ENCODE measurements around the gene LSAMP. TPM values are rescaled to one million over a fixed set of nuclear protein-coding genes. Genes with fewer than 3 reads are reported as not detected.

The LSAMP gene
- total RNA-seq, 1 experiment from 2014 or later = not detected

GRCh38 chr3:116388867-116389385 is 56.4 kb downstream of the LSAMP start:
- no peaks in the 10 kb centered on the region for H3K4me1 Mint-ChIP-seq (ENCODE audit: low read depth, unreplicated experiment)
- no peaks in the 10 kb centered on the region for H3K36me3 Mint-ChIP-seq (ENCODE audit: insufficient read depth, unreplicated experiment)
- Histone ChIP-seq H3K36me3 (ENCODE audit: control insufficient read depth, insufficient read depth, low read length) (no peaks in the 10 kb centered on the region), H3K4me1 (no peaks in the 10 kb centered on the region), H3K27me3 (replicated peaks; ENCODE audit: control insufficient read depth, insufficient read depth, low read length) (no peaks in the 10 kb centered on the region), H3K4me3 (ENCODE audit: low read depth, low read length) (no peak overlapping the region), H3K9me3 (no peaks in the 10 kb centered on the region)
- no peaks in the 10 kb centered on the region for H3K9me3 Mint-ChIP-seq (ENCODE audit: unreplicated experiment)
- no peak for DNase-seq
- no peaks in the 10 kb centered on the region for H3K27me3 Mint-ChIP-seq (ENCODE audit: insufficient read depth, unreplicated experiment)
- ChIA-PET POLR2A (no interaction called here), CTCF (no interaction called here)
- intact Hi-C loops (cut with micrococcal nuclease; ENCODE audit: unreplicated experiment) = no loop called here
- no TSS peak for BruUV-seq (replicated peaks)
- H3K4me3 Mint-ChIP-seq (ENCODE audit: unreplicated experiment) = no peak overlapping the region
- no peak overlapping the region for H3K27ac Mint-ChIP-seq (ENCODE audit: unreplicated experiment)
- TF ChIP-seq CTCF (IDR thresholded peaks at IDR 0.05; ENCODE audit: insufficient read depth in 1 of 2, low read depth in 1 of 2, low read length in 1 of 2, severe bottlenecking in 1 of 2, unreplicated experiment in 1 of 2) = no peak

DNA sequence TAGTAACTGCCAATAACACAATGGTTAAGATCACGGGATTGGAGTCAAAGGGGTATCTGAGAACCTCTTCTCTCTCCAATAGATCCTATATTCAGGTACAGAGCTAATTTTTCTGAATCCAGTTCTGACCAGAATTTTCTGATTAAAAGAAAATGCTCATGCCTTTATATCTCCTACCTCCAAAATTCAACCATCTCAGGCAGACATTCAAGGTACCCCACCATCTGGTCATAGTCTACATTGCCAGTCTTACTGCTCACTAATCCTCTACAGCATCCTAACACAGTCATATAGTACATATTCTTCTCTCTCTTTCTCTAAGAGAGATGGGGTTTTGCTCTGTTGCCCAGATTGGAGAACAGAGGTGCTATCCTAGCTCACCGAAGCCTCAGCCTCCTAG is 59.1 kb downstream of the LSAMP start:
- Mint-ChIP-seq H3K27me3 (ENCODE audit: insufficient read depth, unreplicated experiment) (no peaks in the 10 kb centered on the region), H3K4me1 (ENCODE audit: low read depth, unreplicated experiment) (no peaks in the 10 kb centered on the region)
- no TSS peak for BruUV-seq (replicated peaks)

GRCh38 chr3:116384717-116385116 is 60.6 kb downstream of the LSAMP start:
- Histone ChIP-seq H3K27me3 (replicated peaks; ENCODE audit: control insufficient read depth, insufficient read depth, low read length) (no peaks in the 10 kb centered on the region), H3K4me3 (ENCODE audit: low read depth, low read length) (no peak overlapping the region), H3K4me1 (no peaks in the 10 kb centered on the region), H3K36me3 (ENCODE audit: control insufficient read depth, insufficient read depth, low read length) (no peaks in the 10 kb centered on the region), H3K9me3 (no peaks in the 10 kb centered on the region)
- BruUV-seq (replicated peaks) = no TSS peak
- POLR2A ChIA-PET = no interaction called here
- Mint-ChIP-seq H3K36me3 (ENCODE audit: insufficient read depth, unreplicated experiment) (no peaks in the 10 kb centered on the region), H3K27me3 (ENCODE audit: insufficient read depth, unreplicated experiment) (no peaks in the 10 kb centered on the region), H3K9me3 (ENCODE audit: unreplicated experiment) (no peaks in the 10 kb centered on the region), H3K27ac (ENCODE audit: unreplicated experiment) (no peak overlapping the region), H3K4me3 (ENCODE audit: unreplicated experiment) (no peak overlapping the region), H3K4me1 (ENCODE audit: low read depth, unreplicated experiment) (no peaks in the 10 kb centered on the region)
- no peak for TF ChIP-seq CTCF (IDR thresholded peaks at IDR 0.05; ENCODE audit: insufficient read depth in 1 of 2, low read depth in 1 of 2, low read length in 1 of 2, severe bottlenecking in 1 of 2, unreplicated experiment in 1 of 2)
- intact Hi-C loops (cut with micrococcal nuclease; ENCODE audit: unreplicated experiment) = no loop called here
- CTCF ChIA-PET = no interaction called here
- DNase-seq = no peak

More for the DNA sequence above, 59.1 kb downstream of the LSAMP start:
- DNase-seq = no peak
- Histone ChIP-seq H3K27me3 (replicated peaks; ENCODE audit: control insufficient read depth, insufficient read depth, low read length) (no peaks in the 10 kb centered on the region), H3K9me3 (no peaks in the 10 kb centered on the region), H3K4me3 (ENCODE audit: low read depth, low read length) (no peak overlapping the region), H3K36me3 (ENCODE audit: control insufficient read depth, insufficient read depth, low read length) (no peaks in the 10 kb centered on the region), H3K4me1 (no peaks in the 10 kb centered on the region)
- TF ChIP-seq CTCF (IDR thresholded peaks at IDR 0.05; ENCODE audit: insufficient read depth in 1 of 2, low read depth in 1 of 2, low read length in 1 of 2, severe bottlenecking in 1 of 2, unreplicated experiment in 1 of 2) = no peak
- intact Hi-C loops (cut with micrococcal nuclease; ENCODE audit: unreplicated experiment) = no loop called here
- CTCF ChIA-PET = no interaction called here
- POLR2A ChIA-PET = no interaction called here
- no peaks in the 10 kb centered on the region for H3K9me3 Mint-ChIP-seq (ENCODE audit: unreplicated experiment)
- H3K4me3 Mint-ChIP-seq (ENCODE audit: unreplicated experiment) = no peak overlapping the region
- H3K36me3 Mint-ChIP-seq (ENCODE audit: insufficient read depth, unreplicated experiment) = no peaks in the 10 kb centered on the region
- no peak overlapping the region for H3K27ac Mint-ChIP-seq (ENCODE audit: unreplicated experiment)

Data from Caco-2 (cell line).